A549 (cell line): Measurements from ENCODE around the gene OTUD7B.

Source experiments
- CHD2 ChIP-seq: fragments of 150-350 bp; IDR thresholded peaks from 2 replicates; pipeline ENCODE4 v1.6.1; 2014; ENCODE audit warnings: low read length; ENCODE audit not compliant: partially characterized antibody
- EP300 ChIP-seq, 2 experiments: fragments of >200 bp; sonication (Bioruptor Twin); formaldehyde crosslinking; IDR thresholded peaks; 2 replicates in 1 of 2; 3 replicates in 1 of 2; pipeline ENCODE4 v1.6.1; 2016 to 2017
- GATA3 ChIP-seq: IDR thresholded peaks from 2 replicates; pipeline ENCODE4 v1.6.1; 2012; ENCODE audit warnings: borderline replicate concordance
- MYC ChIP-seq: IDR thresholded peaks from 2 replicates; pipeline ENCODE4 v1.6.1; 2012; ENCODE audit warnings: mild to moderate bottlenecking, inconsistent platforms, low read length, improper control_type of control experiment, borderline replicate concordance
- NR3C1 ChIP-seq: fragments of >200 bp; sonication (Bioruptor Twin); formaldehyde crosslinking; IDR thresholded peaks from 3 replicates; pipeline ENCODE4 v1.6.1; 2017
- POLR2A ChIP-seq: IDR thresholded peaks from 2 replicates; pipeline ENCODE4 v1.6.1; 2012; ENCODE audit warnings: mild to moderate bottlenecking, low read length
- RAD21 ChIP-seq, 2 experiments: fragments of >200 bp in 1 of 2; sonication (Bioruptor Twin) in 1 of 2; formaldehyde crosslinking in 1 of 2; IDR thresholded peaks in 1 of 2; conservative IDR thresholded peaks in 1 of 2; 2 replicates in 1 of 2; 3 replicates in 1 of 2; pipeline ENCODE4 v1.6.1; 2012 to 2018; ENCODE audit warnings: inconsistent platforms in 1 of 2
- REST ChIP-seq: fragments of 200-600 bp; sonication (generic); IDR thresholded peaks from 2 replicates; pipeline ENCODE4 v1.6.1; 2016; ENCODE audit warnings: antibody characterized with exemption, mild to moderate bottlenecking, moderate library complexity
- SREBF2 ChIP-seq: fragments of 450-650 bp; IDR thresholded peaks from 2 replicates; pipeline ENCODE4 v1.6.1; 2014; ENCODE audit warnings: mild to moderate bottlenecking, moderate library complexity
- ZFP36 ChIP-seq: fragments of 450-650 bp; IDR thresholded peaks from 2 replicates; pipeline ENCODE4 v1.6.1; 2014; ENCODE audit warnings: borderline replicate concordance; ENCODE audit not compliant: partially characterized antibody
- TF ChIP-seq, protein P1 (sequence below): fragments of >200 bp; sonication (Bioruptor Twin); formaldehyde crosslinking; IDR thresholded peaks from 3 replicates; pipeline ENCODE4 v1.5.1; 2016
- TF ChIP-seq, protein P2 (sequence below): fragments of 450-650 bp; IDR thresholded peaks from 2 replicates; pipeline ENCODE4 v1.6.1; 2014; ENCODE audit warnings: antibody characterized with exemption

GRCh38 chr1:150034336-150034735 lies 23.8 kb upstream of the OTUD7B start:
- TF ChIP-seq, protein P1, sequence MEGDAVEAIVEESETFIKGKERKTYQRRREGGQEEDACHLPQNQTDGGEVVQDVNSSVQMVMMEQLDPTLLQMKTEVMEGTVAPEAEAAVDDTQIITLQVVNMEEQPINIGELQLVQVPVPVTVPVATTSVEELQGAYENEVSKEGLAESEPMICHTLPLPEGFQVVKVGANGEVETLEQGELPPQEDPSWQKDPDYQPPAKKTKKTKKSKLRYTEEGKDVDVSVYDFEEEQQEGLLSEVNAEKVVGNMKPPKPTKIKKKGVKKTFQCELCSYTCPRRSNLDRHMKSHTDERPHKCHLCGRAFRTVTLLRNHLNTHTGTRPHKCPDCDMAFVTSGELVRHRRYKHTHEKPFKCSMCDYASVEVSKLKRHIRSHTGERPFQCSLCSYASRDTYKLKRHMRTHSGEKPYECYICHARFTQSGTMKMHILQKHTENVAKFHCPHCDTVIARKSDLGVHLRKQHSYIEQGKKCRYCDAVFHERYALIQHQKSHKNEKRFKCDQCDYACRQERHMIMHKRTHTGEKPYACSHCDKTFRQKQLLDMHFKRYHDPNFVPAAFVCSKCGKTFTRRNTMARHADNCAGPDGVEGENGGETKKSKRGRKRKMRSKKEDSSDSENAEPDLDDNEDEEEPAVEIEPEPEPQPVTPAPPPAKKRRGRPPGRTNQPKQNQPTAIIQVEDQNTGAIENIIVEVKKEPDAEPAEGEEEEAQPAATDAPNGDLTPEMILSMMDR, result no peak
- TF ChIP-seq EP300 (IDR thresholded peaks at IDR 0.05) (no peak), REST (no peak), MYC (no peak), ZFP36 (no peak), GATA3 (no peak), POLR2A (no peak), NR3C1 (no peak), CHD2 (no peak), SREBF2 (no peak), RAD21 (conservative IDR thresholded peaks at IDR 0.05 in 1 of 2, IDR thresholded peaks at IDR 0.05 in 1 of 2) (no peak)
- TF ChIP-seq, protein P2, sequence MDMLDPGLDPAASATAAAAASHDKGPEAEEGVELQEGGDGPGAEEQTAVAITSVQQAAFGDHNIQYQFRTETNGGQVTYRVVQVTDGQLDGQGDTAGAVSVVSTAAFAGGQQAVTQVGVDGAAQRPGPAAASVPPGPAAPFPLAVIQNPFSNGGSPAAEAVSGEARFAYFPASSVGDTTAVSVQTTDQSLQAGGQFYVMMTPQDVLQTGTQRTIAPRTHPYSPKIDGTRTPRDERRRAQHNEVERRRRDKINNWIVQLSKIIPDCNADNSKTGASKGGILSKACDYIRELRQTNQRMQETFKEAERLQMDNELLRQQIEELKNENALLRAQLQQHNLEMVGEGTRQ, result no peak
